WTC11 (cell line): ENCODE results near the gene MOV10. TPM values are rescaled to one million over a fixed set of nuclear protein-coding genes. Genes with fewer than 3 reads are reported as not detected.

ENCODE experiments used
- ATAC-seq: fragments of 200-7000 bp; cut with Tn5 transposase; 2 replicates; pipeline ENCODE4 v1.10.0; 2021; ENCODE audit warnings: mild to moderate bottlenecking, moderate library complexity
- Bru-seq: library from RNA; stranded (reverse); fragments of 400-500 nt; gene quantifications from one replicate; lab custom pipeline; 2021; lab: Mats Ljungman, UMichigan
- CTCF ChIA-PET: fragments of 300-600 bp; sonication (Branson Sonifier 250); formaldehyde crosslinking; loops from one replicate; lab custom pipeline; 2021; ENCODE audit warnings: antibody characterized with exemption; lab: Charles Lee
- POLR2A ChIA-PET: fragments of 350-600 bp; sonication (Branson Sonifier 250); formaldehyde crosslinking; loops from one replicate; lab custom pipeline; 2021; ENCODE audit warnings: antibody characterized with exemption; lab: Charles Lee
- DNase-seq: peaks from one replicate; pipeline ENCODE4 v3.0.0; 2021; ENCODE audit warnings: low spot score
- H3K27ac Mint-ChIP-seq: 2 replicates; pipeline ENCODE4 v1.8.0; 2021; ENCODE audit warnings: mixed read lengths
- H3K27me3 Mint-ChIP-seq: 2 replicates; pipeline ENCODE4 v1.8.0; 2021; ENCODE audit warnings: low read depth, mild to moderate bottlenecking, moderate library complexity, mixed read lengths
- H3K36me3 Mint-ChIP-seq: 2 replicates; pipeline ENCODE4 v1.8.0; 2021; ENCODE audit warnings: mixed read lengths
- H3K4me1 Mint-ChIP-seq: 2 replicates; pipeline ENCODE4 v1.8.0; 2022; ENCODE audit warnings: mixed read lengths
- H3K4me3 Mint-ChIP-seq: 2 replicates; pipeline ENCODE4 v1.8.0; 2021; ENCODE audit warnings: mild to moderate bottlenecking, moderate library complexity, mixed read lengths
- H3K9me3 Mint-ChIP-seq: 2 replicates; pipeline ENCODE4 v1.8.0; 2021; ENCODE audit warnings: mixed read lengths
- AR ChIP-seq: fragments of 250-450 bp; sonication (Bioruptor Pico); IDR thresholded peaks from 2 replicates; pipeline ENCODE4 v1.9.0; 2021; ENCODE audit warnings: mild to moderate bottlenecking
- ATF1 ChIP-seq: sonication (generic); formaldehyde crosslinking; IDR thresholded peaks from 2 replicates; pipeline ENCODE4 v1.8.1; 2023; ENCODE audit warnings: mild to moderate bottlenecking, moderate library complexity, missing genetic modification reagents
- E2F4 ChIP-seq: sonication (generic); formaldehyde crosslinking; IDR thresholded peaks from 2 replicates; pipeline ENCODE4 v1.8.1; 2022; ENCODE audit warnings: low read depth, mild to moderate bottlenecking, moderate library complexity, missing genetic modification reagents, borderline replicate concordance
- FOXK1 ChIP-seq: sonication (generic); formaldehyde crosslinking; IDR thresholded peaks from 2 replicates; pipeline ENCODE4 v1.8.0; 2022; ENCODE audit warnings: mild to moderate bottlenecking, moderate library complexity, missing genetic modification reagents
- GTF2I ChIP-seq: fragments of 250-450 bp; sonication (Bioruptor Pico); conservative IDR thresholded peaks from 2 replicates; pipeline ENCODE4 v1.4.0; 2021; ENCODE audit warnings: mild to moderate bottlenecking
- HMGXB4 ChIP-seq: sonication (generic); formaldehyde crosslinking; IDR thresholded peaks from 2 replicates; pipeline ENCODE4 v1.8.1; 2023; ENCODE audit warnings: mild to moderate bottlenecking, moderate library complexity, missing genetic modification reagents
- MAX ChIP-seq: sonication (generic); formaldehyde crosslinking; IDR thresholded peaks from 2 replicates; pipeline ENCODE4 v1.8.0; 2022; ENCODE audit warnings: mild to moderate bottlenecking, missing genetic modification reagents
- MLX ChIP-seq: sonication (generic); formaldehyde crosslinking; IDR thresholded peaks from 2 replicates; pipeline ENCODE4 v1.8.1; 2023; ENCODE audit warnings: mild to moderate bottlenecking, missing genetic modification reagents, moderate library complexity
- MYBL2 ChIP-seq: sonication (generic); formaldehyde crosslinking; IDR thresholded peaks from 2 replicates; pipeline ENCODE4 v1.8.1; 2023; ENCODE audit warnings: mild to moderate bottlenecking, moderate library complexity, missing genetic modification reagents
- NFE2L1 ChIP-seq: sonication (generic); formaldehyde crosslinking; IDR thresholded peaks from 2 replicates; pipeline ENCODE4 v1.8.1; 2023; ENCODE audit warnings: missing genetic modification reagents
- NFYB ChIP-seq: sonication (generic); formaldehyde crosslinking; conservative IDR thresholded peaks from 2 replicates; pipeline ENCODE4 v1.8.0; 2022; ENCODE audit warnings: low read depth, missing genetic modification reagents
- PRDM15 ChIP-seq: sonication (generic); formaldehyde crosslinking; IDR thresholded peaks from 2 replicates; pipeline ENCODE4 v1.8.0; 2022; ENCODE audit warnings: missing genetic modification reagents
- PRRX2 ChIP-seq: fragments of 250-450 bp; sonication (Bioruptor Pico); IDR thresholded peaks from 2 replicates; pipeline ENCODE4 v1.8.0; 2021; ENCODE audit warnings: mild to moderate bottlenecking
- TEAD1 ChIP-seq: sonication (generic); formaldehyde crosslinking; IDR thresholded peaks from 2 replicates; pipeline ENCODE4 v1.8.0; 2022; ENCODE audit warnings: mild to moderate bottlenecking, missing genetic modification reagents
- ZNF281 ChIP-seq: sonication (generic); formaldehyde crosslinking; IDR thresholded peaks from 2 replicates; pipeline ENCODE4 v1.8.0; 2023; ENCODE audit warnings: mild to moderate bottlenecking, missing genetic modification reagents
- ZNF532 ChIP-seq: fragments of 250-450 bp; sonication (Bioruptor Pico); IDR thresholded peaks from 2 replicates; pipeline ENCODE4 v1.9.0; 2021; ENCODE audit warnings: mild to moderate bottlenecking, borderline replicate concordance
- long read RNA-seq, 3 experiments: library from RNA in 1 of 3; library from capped mRNA in 1 of 3; library from polyadenylated mRNA in 1 of 3; unstranded in 2 of 3; stranded (forward) in 1 of 3; transcript quantifications; one replicate each; pipeline ENCODE4 v2.0.0, GENCODE V29; 2021
- total RNA-seq: library from RNA; stranded (reverse); gene quantifications from 3 replicates; pipeline ENCODE4 v1.2.3, GENCODE V29; 2021

The MOV10 gene
- total RNA-seq = 80.7 to 99.1 TPM (median 98.8 TPM) in 3 replicates
- Bru-seq, nascent RNA = percentile 79 among the genes with signal in this experiment
- long read RNA-seq, experiment 1, full-length matches to known transcripts = 169 of 286 reads
- long read RNA-seq, experiment 1, partial matches to known transcripts = 37 of 286 reads
- long read RNA-seq, experiment 1, other reads (novel, unspliced or antisense) = 80 of 286 reads
- long read RNA-seq, experiment 2, transcript MOV10-201 (20 exons, 3,383 nt) = major isoform, 10 of 72 reads
- long read RNA-seq, experiment 2, partial matches to known transcripts = 32 of 72 reads
- long read RNA-seq, experiment 2, other reads (novel, unspliced or antisense) = 21 of 72 reads
- long read RNA-seq, experiment 3, partial matches to known transcripts = 1 of 4 reads
- long read RNA-seq, experiment 3, other reads (novel, unspliced or antisense) = 0 of 4 reads

- POLR2A ChIA-PET = interaction anchor here (0.5 to 2.3 kb wide), 15 partner anchors 10 to 283 kb away, joined by 3 to 16 read pairs (median 4); partner anchors contain the start of genes PPM1J and ST7L
- CTCF ChIA-PET = interaction anchor here (0.5 to 3.6 kb wide), 22 partner anchors 13 to 1129 kb away, joined by 3 to 23 read pairs (median 4); partner anchors contain the start of genes CAPZA1, LRIG2, PPM1J and SLC16A1
- Mint-ChIP-seq H3K27me3 (peaks cover 10% of the 10 kb centered on the region; the same call in 1 of the 2 replicates), H3K4me1 (peaks cover 68% of the 10 kb centered on the region), H3K4me3 (peak within 1 kb of the TSS; percentile 89), H3K9me3 (no peaks in the 10 kb centered on the region), H3K27ac (peak within 1 kb of the TSS; percentile 92), H3K36me3 (peaks cover 17% of the 10 kb centered on the region)
- peak; percentile 85 for ATAC-seq
- DNase-seq = peak; percentile 72
- TF ChIP-seq ATF1 (no peak), AR (CRISPR knock-in tag) (0 out of 2 replicates have a peak, but pooled peaks have one; percentile 6), ZNF281 (CRISPR knock-in tag) (peak; percentile 30; the same call in 1 of the 2 replicates), FOXK1 (CRISPR knock-in tag) (0 out of 2 replicates have a peak, but pooled peaks have one; percentile 15), MLX (CRISPR knock-in tag) (no peak), PRDM15 (CRISPR knock-in tag) (peak; percentile 79), PRRX2 (CRISPR knock-in tag) (peak; percentile 10; the same call in 1 of the 2 replicates), TEAD1 (0 out of 2 replicates have a peak, but pooled peaks have one; percentile 25), HMGXB4 (CRISPR knock-in tag) (0 out of 2 replicates have a peak, but pooled peaks have one; percentile 6), NFYB (CRISPR knock-in tag) (no peak), E2F4 (peak; percentile 57; the same call in 1 of the 2 replicates), GTF2I (CRISPR knock-in tag) (no peak), MAX (peak; percentile 41; the same call in 1 of the 2 replicates), NFE2L1 (0 out of 2 replicates have a peak, but pooled peaks have one; percentile 44), MYBL2 (CRISPR knock-in tag) (peak; percentile 24; the same call in 1 of the 2 replicates), ZNF532 (peak; percentile 79; the same call in 1 of the 2 replicates)
Measured at GRCh38 chr1:112674440-112674985, at the start of gene MOV10. Gene MOV10, plus strand, starts transcription at chr1:112674659. Its CDS starts 254 bp downstream, at chr1:112674913.
